ENCODE data around the gene TRIM28.
"Not testable (repeated sequence)": the region's sequence is repeated elsewhere in the genome, so short reads cannot be mapped to it uniquely, and the experiment has no call there.

The TRIM28 gene

GRCh38 chr19:58519355-58520256 is 24.3 kb upstream of the TRIM28 start, which contains the start of gene ZBTB45:
ZBTB45 (minus strand) TSS chr19:58519810; CDS start chr19:58517673, 2,137 bp downstream.
- DNase-seq, result peak; percentile 95

DNA sequence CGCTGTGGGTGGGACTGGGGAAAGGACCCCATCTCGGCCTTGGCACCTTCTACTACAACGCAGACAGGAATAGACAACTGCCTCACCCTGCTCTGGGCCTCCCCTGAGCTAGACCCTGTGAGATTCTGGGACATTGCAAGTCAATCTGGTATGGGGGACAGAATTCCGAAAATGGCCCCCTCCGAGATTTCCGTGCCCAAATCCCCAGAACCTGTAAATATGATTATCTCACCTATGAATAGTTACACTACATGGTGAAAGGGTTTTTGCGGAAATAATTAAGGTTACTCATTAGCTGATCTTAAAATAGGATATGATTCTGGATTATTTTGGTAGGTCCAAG is 23.6 kb upstream of the TRIM28 start:
- DNase-seq, result no peak

DNA sequence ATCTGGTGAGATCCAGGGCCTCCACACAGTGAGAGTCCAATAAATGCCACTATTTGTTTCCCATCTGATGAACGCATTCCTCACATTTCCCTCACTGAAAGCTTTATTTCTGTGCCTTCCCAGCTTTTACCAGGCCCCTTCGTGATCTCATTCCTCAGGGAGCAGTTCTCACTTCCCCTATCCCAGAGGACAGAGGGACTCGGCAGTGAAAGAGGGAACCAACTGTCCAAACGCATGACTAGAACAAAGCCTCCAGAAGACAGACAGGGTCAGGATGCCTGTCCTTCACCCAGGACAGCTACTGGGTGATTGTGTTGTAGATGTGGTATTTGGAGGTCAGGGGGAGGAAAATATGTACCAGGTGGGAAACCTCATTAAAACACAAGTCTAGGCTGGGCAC is 22.2 kb upstream of the TRIM28 start:
- DNase-seq, result no peak

- no peak for DNase-seq
Observed at GRCh38 chr19:58522709-58523108, 21.2 kb upstream of the TRIM28 start.

GRCh38 chr19:58529405-58529804 is 14.5 kb upstream of the TRIM28 start:
- no peak for DNase-seq

DNA sequence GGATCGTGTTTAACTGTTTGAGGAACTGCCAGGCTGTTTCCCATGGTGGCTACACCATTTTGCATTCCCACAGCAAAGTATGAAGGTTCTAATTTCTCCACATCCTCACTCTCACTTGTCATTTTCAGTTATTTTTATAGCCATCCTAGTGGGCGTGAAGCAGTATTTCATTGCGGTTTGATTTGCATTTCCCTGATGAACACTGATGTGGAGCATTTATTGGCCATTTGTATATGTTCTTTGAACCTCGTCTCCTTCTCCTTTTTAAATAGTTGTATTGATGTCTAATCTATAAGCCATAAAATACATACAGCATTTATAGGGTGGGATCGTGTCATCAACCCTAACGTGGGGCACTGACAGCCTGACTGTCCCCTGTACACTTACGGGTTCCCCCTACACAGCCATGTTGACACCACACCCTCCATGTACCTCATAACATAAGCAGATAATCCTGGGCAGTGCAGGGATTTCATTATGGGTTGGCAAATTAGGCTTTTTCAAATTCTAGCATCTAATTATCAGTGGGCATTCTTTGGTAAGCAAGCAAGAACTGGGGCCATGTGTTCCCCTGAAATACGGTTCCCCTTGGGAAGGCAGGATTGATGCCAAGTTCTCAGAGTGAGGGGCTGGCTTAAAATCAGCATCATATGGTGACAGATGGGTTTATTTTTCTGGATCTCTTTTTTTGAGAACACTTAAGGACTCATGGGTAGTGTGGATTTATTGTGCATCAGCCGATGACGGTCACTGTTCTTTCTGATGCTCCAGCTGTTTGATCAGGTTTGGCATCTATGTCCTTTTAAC is 12.6 kb upstream of the TRIM28 start:
- DNase-seq, result no peak

DNA sequence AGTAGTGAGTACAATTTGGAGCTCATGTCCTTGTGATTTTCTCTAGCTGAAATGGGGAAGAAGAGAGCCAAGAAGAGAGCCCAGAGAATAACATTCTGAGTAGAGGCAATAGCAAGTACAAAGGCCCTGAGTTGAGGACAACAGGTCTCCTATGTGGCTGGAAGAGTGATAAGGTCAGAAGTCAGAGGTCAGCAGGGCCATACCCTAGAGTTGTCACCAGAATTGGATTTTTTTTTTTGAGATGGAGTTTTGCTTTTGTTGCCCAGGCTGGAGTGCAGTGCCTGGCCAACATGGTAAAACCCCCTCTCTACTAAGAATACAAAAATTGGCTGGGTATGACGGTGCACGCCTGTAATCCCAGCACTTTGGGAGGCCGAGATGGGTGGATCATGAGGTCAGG is 8.0 kb upstream of the TRIM28 start:
- DNase-seq, result no peak

- no peak for DNase-seq
Observed at GRCh38 chr19:58536852-58537798, 6.7 kb upstream of the TRIM28 start.

- no peak for DNase-seq
Observed at GRCh38 chr19:58538257-58539168, 5.4 kb upstream of the TRIM28 start.

- not testable (repeated sequence) for DNase-seq
Observed at GRCh38 chr19:58539169-58539559, 4.7 kb upstream of the TRIM28 start.

DNA sequence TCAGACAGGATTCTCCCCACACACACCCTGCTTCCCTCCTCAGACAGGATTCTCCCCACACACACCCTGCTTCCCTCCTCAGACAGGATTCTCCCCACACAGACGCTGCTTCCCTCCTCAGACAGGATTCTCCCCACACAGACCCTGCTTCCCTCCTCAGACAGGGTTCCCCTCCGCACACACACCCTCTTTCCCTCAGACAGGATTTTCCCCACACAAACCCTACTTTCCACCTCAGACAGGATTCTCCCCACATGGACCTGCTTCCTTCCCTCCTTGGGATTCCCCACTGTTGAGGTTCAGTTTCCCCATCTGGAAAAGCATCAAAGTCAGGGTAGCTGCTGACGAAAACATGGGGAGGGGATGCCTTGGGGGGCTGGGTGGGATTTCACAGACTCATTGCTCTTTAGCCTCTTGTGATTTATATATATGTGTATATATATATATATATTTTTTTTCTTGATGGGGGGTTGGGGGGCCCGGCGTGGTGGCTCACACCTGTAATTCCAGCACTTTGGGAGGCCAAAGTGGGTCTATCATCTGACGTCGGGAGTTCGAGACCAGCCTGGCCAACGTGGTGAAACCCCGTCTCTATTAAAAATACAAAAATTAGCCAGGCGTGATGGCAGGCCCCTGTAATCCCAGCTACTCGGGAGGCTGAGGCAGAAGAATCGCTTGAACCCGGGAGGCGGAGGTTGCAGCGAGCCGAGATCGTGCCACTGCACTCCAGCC is 1.1 kb upstream of the TRIM28 start:
- not testable (repeated sequence) for DNase-seq

DNA sequence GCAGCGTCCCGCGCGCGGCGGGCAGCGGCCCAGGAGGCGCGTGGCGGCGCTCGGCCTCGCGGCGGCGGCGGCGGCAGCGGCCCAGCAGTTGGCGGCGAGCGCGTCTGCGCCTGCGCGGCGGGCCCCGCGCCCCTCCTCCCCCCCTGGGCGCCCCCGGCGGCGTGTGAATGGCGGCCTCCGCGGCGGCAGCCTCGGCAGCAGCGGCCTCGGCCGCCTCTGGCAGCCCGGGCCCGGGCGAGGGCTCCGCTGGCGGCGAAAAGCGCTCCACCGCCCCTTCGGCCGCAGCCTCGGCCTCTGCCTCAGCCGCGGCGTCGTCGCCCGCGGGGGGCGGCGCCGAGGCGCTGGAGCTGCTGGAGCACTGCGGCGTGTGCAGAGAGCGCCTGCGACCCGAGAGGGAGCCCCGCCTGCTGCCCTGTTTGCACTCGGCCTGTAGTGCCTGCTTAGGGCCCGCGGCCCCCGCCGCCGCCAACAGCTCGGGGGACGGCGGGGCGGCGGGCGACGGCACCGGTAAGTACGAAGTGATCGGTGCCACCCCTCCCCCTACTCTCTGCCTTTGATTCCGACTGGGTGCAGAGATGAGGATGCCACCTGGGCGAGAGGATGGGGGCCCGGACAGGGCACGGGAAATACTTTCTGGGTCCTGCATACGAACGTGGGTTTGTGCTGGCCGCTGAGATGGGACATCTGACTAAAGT is 874 bp downstream of the TRIM28 start:
- no peak for DNase-seq

DNA sequence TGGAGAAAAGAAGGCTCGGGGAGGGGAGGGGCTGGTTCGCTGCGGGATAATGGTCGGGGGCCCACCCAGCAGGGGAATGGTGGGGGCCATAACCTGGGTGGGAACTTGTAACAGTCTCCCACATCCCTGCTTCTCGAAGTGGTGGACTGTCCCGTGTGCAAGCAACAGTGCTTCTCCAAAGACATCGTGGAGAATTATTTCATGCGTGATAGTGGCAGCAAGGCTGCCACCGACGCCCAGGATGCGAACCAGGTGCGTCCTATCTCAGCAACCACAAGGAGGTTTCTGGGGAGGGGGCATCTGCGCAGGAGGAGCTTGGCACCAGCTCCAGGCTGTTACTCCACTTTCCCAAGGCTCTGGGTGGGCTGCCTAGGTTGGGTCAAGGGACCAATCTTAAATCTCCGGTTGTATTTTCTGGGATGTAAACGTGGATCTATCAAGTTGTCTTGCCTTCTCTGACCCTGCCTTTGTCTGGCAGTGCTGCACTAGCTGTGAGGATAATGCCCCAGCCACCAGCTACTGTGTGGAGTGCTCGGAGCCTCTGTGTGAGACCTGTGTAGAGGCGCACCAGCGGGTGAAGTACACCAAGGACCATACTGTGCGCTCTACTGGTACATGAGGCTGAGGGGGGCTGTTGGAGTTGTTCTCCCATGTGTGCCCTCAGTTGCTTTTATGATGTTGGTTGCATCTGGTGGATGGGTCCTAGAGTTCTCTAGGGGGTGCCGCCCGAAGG is 1.6 kb downstream of the TRIM28 start:
- DNase-seq, result no peak

GRCh38 chr19:58546019-58546530 is 2.2 kb downstream of the TRIM28 start:
- DNase-seq, result no peak

- no peak for DNase-seq
Observed at GRCh38 chr19:58547323-58548312, 3.8 kb downstream of the TRIM28 start.

- DNase-seq, result no peak
Observed at GRCh38 chr19:58548859-58549663, 5.2 kb downstream of the TRIM28 start.

DNA sequence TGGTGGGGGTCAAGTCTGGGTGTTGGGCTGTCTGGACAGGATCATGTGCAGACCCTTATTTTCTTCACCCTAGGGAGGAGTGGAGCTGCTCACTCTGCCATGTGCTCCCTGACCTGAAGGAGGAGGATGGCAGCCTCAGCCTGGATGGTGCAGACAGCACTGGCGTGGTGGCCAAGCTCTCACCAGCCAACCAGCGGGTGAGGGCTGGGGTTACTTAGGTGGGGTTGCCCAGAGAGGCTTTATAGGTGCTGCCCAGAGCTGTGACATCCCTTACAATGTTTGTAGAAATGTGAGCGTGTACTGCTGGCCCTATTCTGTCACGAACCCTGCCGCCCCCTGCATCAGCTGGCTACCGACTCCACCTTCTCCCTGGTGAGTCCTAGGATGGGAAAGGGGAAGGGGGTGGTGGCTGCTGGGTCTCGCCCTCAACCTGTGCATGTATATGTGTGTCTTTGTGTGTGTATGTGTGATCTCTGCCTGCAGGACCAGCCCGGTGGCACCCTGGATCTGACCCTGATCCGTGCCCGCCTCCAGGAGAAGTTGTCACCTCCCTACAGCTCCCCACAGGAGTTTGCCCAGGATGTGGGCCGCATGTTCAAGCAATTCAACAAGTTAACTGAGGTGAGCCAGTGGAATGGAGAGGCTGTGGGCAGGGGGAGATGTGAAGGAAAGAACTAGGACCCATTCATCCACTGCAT is 5.9 kb downstream of the TRIM28 start:
- DNase-seq, result no peak
